NB4 (cell line): ENCODE measurements around the gene KRI1.
"Not testable (repeated sequence)": the region's sequence is repeated elsewhere in the genome, so short reads cannot be mapped to it uniquely, and the experiment has no call there.

Experiments used
- DNase-seq: peaks from one replicate; pipeline ENCODE4 v3.0.0; 2010; ENCODE audit warnings: low read depth
- H3K4me3 ChIP-seq: one replicate; pipeline ENCODE4 v1.5.1; 2011; ENCODE audit warnings: mild to moderate bottlenecking, low read depth, low read length, moderate library complexity
- MYC ChIP-seq: IDR thresholded peaks from 2 replicates; pipeline ENCODE4 v1.6.1; 2011; ENCODE audit warnings: low read depth, low read length
- POLR2A ChIP-seq: IDR thresholded peaks from 2 replicates; pipeline ENCODE4 v1.6.1; 2011; ENCODE audit warnings: mild to moderate bottlenecking; ENCODE audit not compliant: insufficient read length; ENCODE audit errors: extremely low read depth
- TF ChIP-seq, protein P1 (sequence below): IDR thresholded peaks from one replicate; pipeline ENCODE4 v1.5.1; 2012; ENCODE audit warnings: low read depth, low read length
- TF ChIP-seq, protein P2 (sequence below): IDR thresholded peaks from 2 replicates; pipeline ENCODE4 v1.6.1; 2011; ENCODE audit warnings: low read depth, low read length

Gene KRI1

DNA sequence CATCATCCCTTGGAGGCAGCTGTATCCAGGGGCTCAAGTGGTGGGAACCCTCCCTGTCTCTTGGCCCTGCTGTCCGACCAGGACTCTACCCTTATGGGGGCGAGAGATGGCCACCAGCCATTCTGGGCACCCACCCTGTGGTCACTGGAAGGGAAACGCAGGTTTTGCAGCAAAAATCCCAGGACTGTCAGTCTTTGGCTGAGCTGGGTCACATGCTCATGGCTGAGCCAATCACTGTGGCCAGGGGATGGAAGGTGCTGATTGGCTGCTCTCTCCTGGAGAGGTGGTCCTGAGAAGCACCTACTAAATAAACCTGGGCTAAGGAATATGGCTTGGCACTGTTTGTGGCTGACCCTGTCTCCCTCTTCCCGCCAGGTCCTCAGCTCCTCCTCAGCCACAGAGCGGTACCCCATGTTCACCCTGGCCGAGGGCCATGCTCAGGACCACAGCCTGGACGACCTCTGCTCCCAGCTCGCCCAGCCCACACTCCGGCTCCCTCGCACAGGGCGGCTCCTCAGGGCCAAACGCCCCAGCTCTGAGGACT is 13.2 kb downstream of the KRI1 start:
- TF ChIP-seq POLR2A (peak; percentile 27), MYC (no peak)
- TF ChIP-seq, protein P1, sequence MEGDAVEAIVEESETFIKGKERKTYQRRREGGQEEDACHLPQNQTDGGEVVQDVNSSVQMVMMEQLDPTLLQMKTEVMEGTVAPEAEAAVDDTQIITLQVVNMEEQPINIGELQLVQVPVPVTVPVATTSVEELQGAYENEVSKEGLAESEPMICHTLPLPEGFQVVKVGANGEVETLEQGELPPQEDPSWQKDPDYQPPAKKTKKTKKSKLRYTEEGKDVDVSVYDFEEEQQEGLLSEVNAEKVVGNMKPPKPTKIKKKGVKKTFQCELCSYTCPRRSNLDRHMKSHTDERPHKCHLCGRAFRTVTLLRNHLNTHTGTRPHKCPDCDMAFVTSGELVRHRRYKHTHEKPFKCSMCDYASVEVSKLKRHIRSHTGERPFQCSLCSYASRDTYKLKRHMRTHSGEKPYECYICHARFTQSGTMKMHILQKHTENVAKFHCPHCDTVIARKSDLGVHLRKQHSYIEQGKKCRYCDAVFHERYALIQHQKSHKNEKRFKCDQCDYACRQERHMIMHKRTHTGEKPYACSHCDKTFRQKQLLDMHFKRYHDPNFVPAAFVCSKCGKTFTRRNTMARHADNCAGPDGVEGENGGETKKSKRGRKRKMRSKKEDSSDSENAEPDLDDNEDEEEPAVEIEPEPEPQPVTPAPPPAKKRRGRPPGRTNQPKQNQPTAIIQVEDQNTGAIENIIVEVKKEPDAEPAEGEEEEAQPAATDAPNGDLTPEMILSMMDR = no peak
- TF ChIP-seq, protein P2, sequence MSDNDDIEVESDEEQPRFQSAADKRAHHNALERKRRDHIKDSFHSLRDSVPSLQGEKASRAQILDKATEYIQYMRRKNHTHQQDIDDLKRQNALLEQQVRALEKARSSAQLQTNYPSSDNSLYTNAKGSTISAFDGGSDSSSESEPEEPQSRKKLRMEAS = peak; percentile 81
- DNase-seq = peak; percentile 79
- no peak overlapping the region for H3K4me3 ChIP-seq

DNA sequence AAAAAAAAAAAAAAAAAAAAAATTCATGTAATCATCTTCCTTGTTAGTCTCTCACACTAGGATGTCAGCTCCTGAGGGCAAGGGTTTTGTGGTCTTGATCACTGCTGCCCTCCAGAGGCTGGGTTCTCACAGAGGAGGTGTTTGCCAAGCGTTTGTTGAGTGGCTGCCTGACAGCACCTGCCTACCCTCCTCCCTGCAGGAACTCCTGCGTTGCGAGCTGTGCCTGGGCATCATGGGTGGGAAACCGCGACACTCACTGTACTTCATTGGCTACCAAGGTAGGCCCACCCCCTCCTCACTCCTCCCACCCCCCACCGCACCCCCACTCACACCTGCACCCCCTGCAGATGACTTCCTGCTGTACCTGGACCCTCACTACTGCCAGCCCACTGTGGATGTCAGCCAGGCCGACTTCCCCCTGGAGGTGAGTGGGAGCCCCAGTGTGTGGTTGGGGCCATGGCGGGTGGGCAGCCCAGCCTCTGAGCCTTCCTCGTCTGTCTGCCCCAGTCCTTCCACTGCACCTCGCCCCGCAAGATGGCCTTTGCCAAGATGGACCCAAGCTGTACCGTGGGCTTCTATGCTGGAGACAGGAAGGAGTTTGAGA is 14.0 kb downstream of the KRI1 start:
- DNase-seq = peak; percentile 92
- TF ChIP-seq POLR2A (no peak), MYC (no peak)
- TF ChIP-seq, protein P1 = peak; percentile 83
- TF ChIP-seq, protein P2 = 0 out of 2 replicates have a peak, but pooled peaks have one; percentile 20
- H3K4me3 ChIP-seq = no peak overlapping the region

DNA sequence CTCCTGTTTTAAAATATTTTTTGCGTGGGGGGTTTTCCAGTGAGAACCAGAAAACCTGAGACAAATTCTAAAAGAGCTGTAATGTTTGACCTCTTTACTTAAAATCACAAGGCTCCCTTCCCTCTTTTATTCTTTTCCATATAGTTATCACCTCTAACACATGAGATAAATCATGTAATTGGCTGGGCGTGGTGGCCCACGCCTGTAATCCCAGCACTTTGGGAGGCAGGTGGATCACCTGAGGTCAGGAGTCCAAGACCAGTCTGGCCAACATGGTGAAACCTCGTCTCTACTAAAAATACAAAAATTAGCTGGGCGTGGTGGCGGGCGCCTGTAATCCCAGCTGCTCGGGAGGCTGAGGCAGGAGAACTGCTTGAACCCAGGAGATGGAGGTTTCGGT is 14.8 kb downstream of the KRI1 start:
- not testable (repeated sequence) for H3K4me3 ChIP-seq, DNase-seq

DNA sequence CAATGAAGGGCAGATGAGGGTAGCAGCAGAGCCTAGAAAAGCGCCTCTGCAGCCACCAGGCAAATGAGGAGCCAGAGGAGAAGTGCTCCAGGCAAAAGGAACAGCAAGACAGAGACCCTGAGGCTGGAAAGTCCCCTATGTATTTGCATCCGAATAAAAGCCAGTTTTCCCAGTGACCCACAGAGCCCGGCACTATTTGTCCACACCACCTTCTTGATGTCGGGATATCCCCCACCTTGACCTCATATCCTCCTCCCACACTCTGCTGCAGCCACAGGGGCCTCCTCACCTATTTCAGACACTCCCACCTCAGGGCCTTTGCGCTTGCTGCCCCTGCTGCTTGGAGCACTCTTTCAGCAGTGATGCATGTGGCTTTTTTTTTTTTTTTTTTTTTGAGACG is 15.5 kb downstream of the KRI1 start:
- H3K4me3 ChIP-seq = no peak overlapping the region
- TF ChIP-seq, protein P2 = no peak
- no peak for TF ChIP-seq POLR2A
- TF ChIP-seq MYC = no peak
- TF ChIP-seq, protein P1 = no peak
- DNase-seq = peak; percentile 24

DNA sequence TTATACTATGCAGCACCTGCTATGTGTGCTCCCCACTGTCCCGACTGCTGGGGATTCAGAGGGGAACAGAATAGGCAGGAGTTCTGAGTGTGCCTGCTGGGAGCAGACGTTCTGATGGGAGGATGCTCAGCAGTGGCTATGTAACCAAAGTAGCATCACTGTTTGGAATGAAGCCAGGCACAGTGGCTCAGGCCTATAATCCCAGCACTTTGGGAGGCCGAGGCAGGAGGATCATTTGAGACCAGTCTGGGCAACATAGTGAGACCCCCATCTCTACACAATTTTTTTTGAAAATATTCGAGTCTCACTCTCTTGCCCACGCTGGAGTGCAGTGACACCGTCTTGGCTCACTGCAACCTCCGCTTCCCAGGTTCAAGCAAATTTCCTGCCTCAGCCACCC is 16.1 kb downstream of the KRI1 start:
- TF ChIP-seq POLR2A (no peak), MYC (no peak)
- TF ChIP-seq, protein P1 = no peak
- TF ChIP-seq, protein P2 = no peak
- no peak for DNase-seq
- H3K4me3 ChIP-seq = no peak overlapping the region

DNA sequence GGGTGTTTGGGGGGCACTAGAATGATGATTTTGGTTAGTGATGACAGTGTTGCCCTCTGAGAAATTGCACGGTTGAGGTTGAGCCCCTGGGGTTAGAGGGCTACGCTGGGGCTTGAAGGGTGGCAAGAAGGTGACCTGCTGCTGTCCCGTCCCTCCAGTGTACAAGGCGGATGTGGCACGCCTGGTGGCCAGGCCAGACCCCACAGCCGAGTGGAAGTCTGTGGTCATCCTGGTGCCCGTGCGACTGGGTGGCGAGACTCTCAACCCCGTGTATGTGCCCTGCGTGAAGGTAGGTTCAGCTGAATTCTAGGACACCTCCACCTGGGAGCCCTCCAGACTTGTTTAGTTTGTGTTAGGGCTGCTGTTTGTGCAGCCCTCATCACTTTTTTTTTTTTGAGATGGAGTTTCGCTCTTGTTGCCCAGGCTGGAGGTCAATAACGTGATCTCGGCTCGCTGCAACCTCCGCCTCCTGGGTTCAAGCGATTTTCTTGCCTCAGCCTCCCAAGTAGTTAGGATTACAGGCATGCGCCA is 17.0 kb downstream of the KRI1 start:
- no peak overlapping the region for H3K4me3 ChIP-seq
- TF ChIP-seq MYC (no peak), POLR2A (no peak)
- TF ChIP-seq, protein P1 = no peak
- TF ChIP-seq, protein P2 = no peak
- no peak for DNase-seq
